ENCODE measurements around the gene DNER. TPM values are rescaled to one million over a fixed set of nuclear protein-coding genes. Genes with fewer than 3 reads are reported as not detected.
A peak's percentile ranks its signal among the peaks of the same experiment; 100 is the strongest.

Gene DNER
- total RNA-seq, 1 experiment from 2014 or later, result 2.9 TPM

DNA sequence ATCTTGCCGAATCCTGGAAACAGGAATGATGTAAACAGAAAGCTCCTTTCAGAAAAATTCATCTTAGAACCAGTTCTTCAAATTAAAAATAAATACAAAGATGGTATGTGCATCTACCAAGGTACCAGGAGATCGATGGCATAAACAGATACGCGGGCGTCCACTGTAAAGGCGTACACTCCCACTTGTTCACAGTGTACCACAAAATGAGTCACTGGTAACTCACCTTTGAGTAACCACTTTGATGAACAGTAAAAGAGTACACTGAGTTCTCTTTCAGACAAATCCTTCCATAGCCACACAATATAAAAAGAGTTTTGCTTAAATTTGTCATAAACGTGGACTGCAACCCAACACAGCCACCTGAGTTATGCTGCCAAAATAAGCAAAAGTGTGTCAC lies 128.3 kb downstream of the DNER start:
- RAD21 ChIA-PET (ENCODE audit: low non-redundant PET in 1 of 2, low total read pairs in 2 of 2, uncharacterized antibody in 2 of 2, unreplicated experiment in 2 of 2), result interaction anchor here in 1 of 2 experiments (1.5 kb wide), 1 partner anchor 155 kb away, joined by 7 read pairs; no protein-coding TSS in a partner anchor
- peak overlapping the region; percentile 39 for H3K4me2 ChIP-seq (ENCODE audit: low read length)
- intact Hi-C loops (cut with micrococcal nuclease), result loop anchor here (2.0 to 5.0 kb wide), 2 partner anchors 131 to 313 kb away; no protein-coding TSS in a partner anchor
- H3K27me3 ChIP-seq (ENCODE audit: insufficient read depth, low read length), result no peaks in the 10 kb centered on the region
- no peak overlapping the region for H2AFZ ChIP-seq (ENCODE audit: low read depth, low read length, poor library complexity, severe bottlenecking)
- POLR2A ChIA-PET, result interaction anchor here (1.2 kb wide), 1 partner anchor 313 kb away, joined by 3 read pairs; no protein-coding TSS in a partner anchor
- no TSS peak for BruUV-seq (replicated peaks)
- no peaks in the 10 kb centered on the region for H3K79me2 ChIP-seq (ENCODE audit: insufficient read depth, low read length)
- no peak overlapping the region for H3K4me3 ChIP-seq (replicated peaks in 1 of 2; ENCODE audit: low read depth in 1 of 2, low read length in 2 of 2)
- H3K9me3 ChIP-seq (ENCODE audit: control insufficient read depth in 1 of 2, insufficient read depth in 1 of 2, low read depth in 1 of 2, low read length in 2 of 2), result no peaks in the 10 kb centered on the region
- H3K36me3 ChIP-seq (ENCODE audit: control insufficient read depth in 1 of 2, insufficient read depth in 2 of 2, low read length in 2 of 2), result no peaks in the 10 kb centered on the region
- no peak overlapping the region for H3K9ac ChIP-seq (ENCODE audit: low read length)
- no peak overlapping the region for H3K27ac ChIP-seq (ENCODE audit: low read depth, low read length)
- CTCF ChIA-PET, result interaction anchor here (1.8 to 2.1 kb wide), 4 partner anchors 155 to 453 kb away, joined by 11 to 25 read pairs (median 20); no protein-coding TSS in a partner anchor
- peak; percentile 48 for DNase-seq (ENCODE audit: low read depth, low spot score)
- H4K20me1 ChIP-seq (ENCODE audit: insufficient read depth), result no peaks in the 10 kb centered on the region
- H3K9me2 ChIP-seq (ENCODE audit: insufficient read depth), result no peaks in the 10 kb centered on the region
- peaks cover 4 to 21% of the 10 kb centered on the region in 2 experiments; a peak in 3 of 4 replicates for H3K4me1 ChIP-seq (ENCODE audit: control insufficient read depth in 1 of 2, insufficient read depth in 2 of 2, low read length in 2 of 2)
- ATAC-seq, result peak; percentile 44
- TF ChIP-seq, protein P1, sequence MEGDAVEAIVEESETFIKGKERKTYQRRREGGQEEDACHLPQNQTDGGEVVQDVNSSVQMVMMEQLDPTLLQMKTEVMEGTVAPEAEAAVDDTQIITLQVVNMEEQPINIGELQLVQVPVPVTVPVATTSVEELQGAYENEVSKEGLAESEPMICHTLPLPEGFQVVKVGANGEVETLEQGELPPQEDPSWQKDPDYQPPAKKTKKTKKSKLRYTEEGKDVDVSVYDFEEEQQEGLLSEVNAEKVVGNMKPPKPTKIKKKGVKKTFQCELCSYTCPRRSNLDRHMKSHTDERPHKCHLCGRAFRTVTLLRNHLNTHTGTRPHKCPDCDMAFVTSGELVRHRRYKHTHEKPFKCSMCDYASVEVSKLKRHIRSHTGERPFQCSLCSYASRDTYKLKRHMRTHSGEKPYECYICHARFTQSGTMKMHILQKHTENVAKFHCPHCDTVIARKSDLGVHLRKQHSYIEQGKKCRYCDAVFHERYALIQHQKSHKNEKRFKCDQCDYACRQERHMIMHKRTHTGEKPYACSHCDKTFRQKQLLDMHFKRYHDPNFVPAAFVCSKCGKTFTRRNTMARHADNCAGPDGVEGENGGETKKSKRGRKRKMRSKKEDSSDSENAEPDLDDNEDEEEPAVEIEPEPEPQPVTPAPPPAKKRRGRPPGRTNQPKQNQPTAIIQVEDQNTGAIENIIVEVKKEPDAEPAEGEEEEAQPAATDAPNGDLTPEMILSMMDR (IDR thresholded peaks at IDR 0.05 in 2 of 3, conservative IDR thresholded peaks at IDR 0.05 in 1 of 3; ENCODE audit: borderline replicate concordance in 1 of 3, insufficient read depth in 1 of 3, low read depth in 2 of 3, low read length in 2 of 3), result no peak
- TF ChIP-seq, protein P2, sequence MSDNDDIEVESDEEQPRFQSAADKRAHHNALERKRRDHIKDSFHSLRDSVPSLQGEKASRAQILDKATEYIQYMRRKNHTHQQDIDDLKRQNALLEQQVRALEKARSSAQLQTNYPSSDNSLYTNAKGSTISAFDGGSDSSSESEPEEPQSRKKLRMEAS (IDR thresholded peaks at IDR 0.05), result no peak
- TF ChIP-seq, protein P3, sequence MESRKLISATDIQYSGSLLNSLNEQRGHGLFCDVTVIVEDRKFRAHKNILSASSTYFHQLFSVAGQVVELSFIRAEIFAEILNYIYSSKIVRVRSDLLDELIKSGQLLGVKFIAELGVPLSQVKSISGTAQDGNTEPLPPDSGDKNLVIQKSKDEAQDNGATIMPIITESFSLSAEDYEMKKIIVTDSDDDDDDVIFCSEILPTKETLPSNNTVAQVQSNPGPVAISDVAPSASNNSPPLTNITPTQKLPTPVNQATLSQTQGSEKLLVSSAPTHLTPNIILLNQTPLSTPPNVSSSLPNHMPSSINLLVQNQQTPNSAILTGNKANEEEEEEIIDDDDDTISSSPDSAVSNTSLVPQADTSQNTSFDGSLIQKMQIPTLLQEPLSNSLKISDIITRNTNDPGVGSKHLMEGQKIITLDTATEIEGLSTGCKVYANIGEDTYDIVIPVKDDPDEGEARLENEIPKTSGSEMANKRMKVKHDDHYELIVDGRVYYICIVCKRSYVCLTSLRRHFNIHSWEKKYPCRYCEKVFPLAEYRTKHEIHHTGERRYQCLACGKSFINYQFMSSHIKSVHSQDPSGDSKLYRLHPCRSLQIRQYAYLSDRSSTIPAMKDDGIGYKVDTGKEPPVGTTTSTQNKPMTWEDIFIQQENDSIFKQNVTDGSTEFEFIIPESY (IDR thresholded peaks at IDR 0.05; ENCODE audit: extremely low read depth, insufficient replicate concordance, low read length), result no peak
- TF ChIP-seq EZH2 (IDR thresholded peaks at IDR 0.05) (no peak), TCF7L2 (IDR thresholded peaks at IDR 0.05; ENCODE audit: borderline replicate concordance, extremely low read depth, insufficient read depth, insufficient read length) (no peak), ELF1 (IDR thresholded peaks at IDR 0.05; ENCODE audit: borderline replicate concordance, low read depth) (no peak), EZH2phosphoT487 (IDR thresholded peaks at IDR 0.05; ENCODE audit: borderline replicate concordance) (no peak), RAD21 (IDR thresholded peaks at IDR 0.05; ENCODE audit: low read depth) (no peak), FOSL1 (IDR thresholded peaks at IDR 0.05; ENCODE audit: low read depth) (peak; percentile 90), YY1 (IDR thresholded peaks at IDR 0.05; ENCODE audit: extremely low read depth, insufficient replicate concordance, low read depth, low read length) (no peak), EGR1 (IDR thresholded peaks at IDR 0.05; ENCODE audit: low read depth) (peak; percentile 52; the same call in 1 of the 2 replicates), CBX3 (IDR thresholded peaks at IDR 0.05; ENCODE audit: low read depth) (peak; percentile 55; the same call in 1 of the 2 replicates), ZFX (IDR thresholded peaks at IDR 0.05) (no peak), SRF (IDR thresholded peaks at IDR 0.05; ENCODE audit: low read depth) (no peak), POLR2A (IDR thresholded peaks at IDR 0.05; ENCODE audit: borderline replicate concordance, extremely low read depth, insufficient read depth, insufficient read length) (no peak), CEBPB (IDR thresholded peaks at IDR 0.05; ENCODE audit: low read depth) (no peak), JUND (IDR thresholded peaks at IDR 0.05) (peak; percentile 75), SP1 (IDR thresholded peaks at IDR 0.05; ENCODE audit: low read depth) (peak; percentile 54), ZNF274 (IDR thresholded peaks at IDR 0.05; ENCODE audit: low read depth, low read length) (no peak)
- TF ChIP-seq, protein P4, sequence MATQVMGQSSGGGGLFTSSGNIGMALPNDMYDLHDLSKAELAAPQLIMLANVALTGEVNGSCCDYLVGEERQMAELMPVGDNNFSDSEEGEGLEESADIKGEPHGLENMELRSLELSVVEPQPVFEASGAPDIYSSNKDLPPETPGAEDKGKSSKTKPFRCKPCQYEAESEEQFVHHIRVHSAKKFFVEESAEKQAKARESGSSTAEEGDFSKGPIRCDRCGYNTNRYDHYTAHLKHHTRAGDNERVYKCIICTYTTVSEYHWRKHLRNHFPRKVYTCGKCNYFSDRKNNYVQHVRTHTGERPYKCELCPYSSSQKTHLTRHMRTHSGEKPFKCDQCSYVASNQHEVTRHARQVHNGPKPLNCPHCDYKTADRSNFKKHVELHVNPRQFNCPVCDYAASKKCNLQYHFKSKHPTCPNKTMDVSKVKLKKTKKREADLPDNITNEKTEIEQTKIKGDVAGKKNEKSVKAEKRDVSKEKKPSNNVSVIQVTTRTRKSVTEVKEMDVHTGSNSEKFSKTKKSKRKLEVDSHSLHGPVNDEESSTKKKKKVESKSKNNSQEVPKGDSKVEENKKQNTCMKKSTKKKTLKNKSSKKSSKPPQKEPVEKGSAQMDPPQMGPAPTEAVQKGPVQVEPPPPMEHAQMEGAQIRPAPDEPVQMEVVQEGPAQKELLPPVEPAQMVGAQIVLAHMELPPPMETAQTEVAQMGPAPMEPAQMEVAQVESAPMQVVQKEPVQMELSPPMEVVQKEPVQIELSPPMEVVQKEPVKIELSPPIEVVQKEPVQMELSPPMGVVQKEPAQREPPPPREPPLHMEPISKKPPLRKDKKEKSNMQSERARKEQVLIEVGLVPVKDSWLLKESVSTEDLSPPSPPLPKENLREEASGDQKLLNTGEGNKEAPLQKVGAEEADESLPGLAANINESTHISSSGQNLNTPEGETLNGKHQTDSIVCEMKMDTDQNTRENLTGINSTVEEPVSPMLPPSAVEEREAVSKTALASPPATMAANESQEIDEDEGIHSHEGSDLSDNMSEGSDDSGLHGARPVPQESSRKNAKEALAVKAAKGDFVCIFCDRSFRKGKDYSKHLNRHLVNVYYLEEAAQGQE (IDR thresholded peaks at IDR 0.05; ENCODE audit: low read depth), result no peak
- TF ChIP-seq, protein P5, sequence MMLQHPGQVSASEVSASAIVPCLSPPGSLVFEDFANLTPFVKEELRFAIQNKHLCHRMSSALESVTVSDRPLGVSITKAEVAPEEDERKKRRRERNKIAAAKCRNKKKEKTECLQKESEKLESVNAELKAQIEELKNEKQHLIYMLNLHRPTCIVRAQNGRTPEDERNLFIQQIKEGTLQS (IDR thresholded peaks at IDR 0.05), result no peak

All from HCT116 (cell line).